Cardiac septum (tissue), 1 donor: ENCODE measurements around the gene PCDHA4. TPM values are rescaled to one million over a fixed set of nuclear protein-coding genes. Genes with fewer than 3 reads are reported as not detected.
"Not testable (repeated sequence)": the region's sequence is repeated elsewhere in the genome, so short reads cannot be mapped to it uniquely, and the experiment has no call there.

Experiments used
- DNase-seq: peaks from one replicate; pipeline ENCODE4 v3.0.0-alpha.2; 2020; ENCODE audit warnings: low spot score
- intact Hi-C: fragments of 100-400 bp; cut with DNase I; formaldehyde crosslinking; loops from one replicate; pipeline ENCODE4 v1.14.0; 2022
- long read RNA-seq: library from polyadenylated mRNA; unstranded; transcript quantifications from one replicate; pipeline ENCODE4 v2.0.0, GENCODE V29; 2021
- total RNA-seq: library from RNA; stranded (reverse); fragmentation: NEBNext Ultra II Directional; extraction: Animal tissue kit (Norgen Biotek cat#: 25700); gene quantifications from one replicate; pipeline ENCODE4 v1.2.1, GENCODE V29; 2021
- donor health status: DM: no; HTN: no; CAD: no.

The PCDHA4 gene
- 0.05 TPM for total RNA-seq
- long read RNA-seq, result 0 reads

DNA sequence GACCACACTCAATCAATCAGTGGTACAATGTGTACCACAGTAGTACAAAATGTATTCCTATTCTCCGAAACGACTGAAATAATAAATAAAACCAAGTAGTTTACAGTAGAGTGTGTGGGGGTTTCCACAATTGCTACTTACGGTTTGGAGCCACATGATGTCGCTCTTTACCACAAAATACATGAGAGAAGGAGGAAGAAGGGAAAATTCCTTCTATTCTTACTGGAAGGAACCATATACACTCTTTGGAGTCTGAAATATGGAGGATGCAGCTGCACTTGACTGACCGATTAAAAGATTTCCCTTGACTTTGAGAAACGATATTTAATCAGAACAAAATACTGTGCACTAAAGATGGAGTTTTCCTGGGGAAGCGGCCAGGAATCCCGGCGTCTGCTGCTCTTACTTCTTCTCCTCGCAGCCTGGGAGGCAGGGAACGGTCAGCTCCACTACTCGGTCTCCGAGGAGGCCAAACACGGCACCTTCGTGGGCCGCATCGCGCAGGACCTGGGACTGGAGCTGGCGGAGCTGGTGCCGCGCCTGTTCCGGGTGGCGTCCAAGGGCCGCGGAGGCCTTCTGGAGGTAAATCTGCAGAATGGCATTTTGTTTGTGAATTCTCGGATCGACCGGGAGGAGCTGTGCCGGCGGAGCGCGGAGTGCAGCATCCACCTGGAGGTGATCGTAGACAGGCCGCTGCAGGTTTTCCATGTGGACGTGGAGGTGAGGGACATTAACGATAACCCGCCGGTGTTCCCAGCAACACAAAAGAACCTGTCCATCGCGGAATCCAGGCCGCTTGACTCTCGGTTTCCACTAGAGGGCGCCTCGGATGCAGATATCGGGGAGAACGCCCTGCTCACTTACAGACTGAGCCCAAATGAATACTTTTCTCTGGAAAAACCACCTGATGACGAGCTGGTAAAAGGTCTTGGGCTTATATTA, at the start of gene PCDHA4:
TSS of gene PCDHA4 (plus strand) at position 235 of the 942 bp plus-strand sequence.
- intact Hi-C loops, result no loop called here
- no peak for DNase-seq

DNA sequence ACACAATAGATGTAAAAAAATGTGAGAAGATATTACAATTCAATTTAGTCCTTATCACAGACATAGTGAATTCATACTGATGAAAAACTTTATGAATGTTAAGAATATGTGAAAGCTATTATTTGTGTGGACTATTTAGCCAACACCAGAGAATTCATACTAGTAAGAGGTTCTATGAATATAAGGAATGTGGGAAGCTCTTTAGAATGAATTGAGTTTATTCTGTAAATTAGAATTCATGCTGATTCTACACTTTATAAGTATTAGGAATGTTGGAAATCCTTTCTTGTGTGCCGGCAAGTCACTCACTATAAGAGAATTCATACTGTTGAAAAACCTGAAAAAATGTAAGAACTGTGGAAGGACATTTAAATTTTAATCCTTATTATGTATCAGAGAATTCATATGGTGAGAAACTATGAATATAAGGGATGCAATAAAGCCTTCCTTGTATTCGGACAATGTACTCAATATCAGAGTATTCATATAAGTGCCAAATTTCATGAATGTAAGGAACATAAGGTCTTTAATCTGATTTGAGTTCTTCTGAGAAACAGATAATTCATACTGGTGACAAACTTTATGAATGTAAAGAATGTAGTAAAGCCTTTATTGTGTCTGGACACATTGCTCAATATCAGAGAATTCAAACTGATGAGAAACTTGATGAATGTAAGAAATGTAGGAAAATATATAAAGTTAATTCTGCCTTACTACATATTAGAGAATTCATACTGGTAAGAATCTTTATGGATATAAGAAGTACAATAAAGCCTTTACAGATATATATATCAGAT, 42.5 kb upstream of the PCDHA4 start:
- intact Hi-C loops, result no loop called here

DNA sequence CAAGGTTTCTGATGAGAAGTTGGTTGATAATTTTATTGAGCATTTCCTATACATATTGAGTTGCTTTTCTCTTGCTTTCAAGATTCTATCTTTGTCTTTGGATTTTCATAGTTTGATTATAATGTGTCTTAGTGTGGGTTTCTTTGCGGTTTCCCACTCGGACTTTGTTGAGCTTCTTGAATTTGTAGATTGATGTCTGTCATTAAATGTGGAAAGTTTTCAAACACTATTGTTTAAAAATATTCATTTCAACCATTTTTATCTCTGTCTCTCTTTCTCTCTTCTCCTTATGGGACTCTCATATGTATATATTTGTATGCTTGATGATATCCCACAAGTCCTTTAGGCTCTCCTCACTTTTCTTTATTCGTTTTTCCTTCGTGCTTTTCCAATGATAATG, 39.4 kb upstream of the PCDHA4 start:
- no peak for DNase-seq
- intact Hi-C loops, result no loop called here

More for the DNA sequence above, 42.5 kb upstream of the PCDHA4 start:
- DNase-seq, result no peak

DNA sequence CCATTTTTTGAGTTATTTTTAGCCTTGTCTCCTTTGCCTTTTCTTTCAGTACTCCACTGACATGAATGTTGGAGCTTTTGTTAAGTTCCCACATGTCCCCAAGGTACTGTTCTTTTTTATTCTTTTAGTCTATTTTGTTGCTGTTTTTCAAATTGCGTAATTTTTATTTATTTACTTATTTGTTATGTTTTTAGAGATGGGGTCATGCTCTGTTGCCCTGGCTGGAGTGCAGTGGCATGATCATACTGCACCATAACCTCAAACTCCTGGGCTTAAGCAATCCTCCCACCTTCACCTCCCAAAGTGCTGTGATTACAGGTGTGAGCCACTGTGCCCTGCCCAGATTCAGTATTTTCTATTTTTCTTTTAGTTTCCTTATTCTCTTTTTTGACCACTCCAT, 26.4 kb upstream of the PCDHA4 start:
- no peak for DNase-seq
- intact Hi-C loops, result no loop called here

DNA sequence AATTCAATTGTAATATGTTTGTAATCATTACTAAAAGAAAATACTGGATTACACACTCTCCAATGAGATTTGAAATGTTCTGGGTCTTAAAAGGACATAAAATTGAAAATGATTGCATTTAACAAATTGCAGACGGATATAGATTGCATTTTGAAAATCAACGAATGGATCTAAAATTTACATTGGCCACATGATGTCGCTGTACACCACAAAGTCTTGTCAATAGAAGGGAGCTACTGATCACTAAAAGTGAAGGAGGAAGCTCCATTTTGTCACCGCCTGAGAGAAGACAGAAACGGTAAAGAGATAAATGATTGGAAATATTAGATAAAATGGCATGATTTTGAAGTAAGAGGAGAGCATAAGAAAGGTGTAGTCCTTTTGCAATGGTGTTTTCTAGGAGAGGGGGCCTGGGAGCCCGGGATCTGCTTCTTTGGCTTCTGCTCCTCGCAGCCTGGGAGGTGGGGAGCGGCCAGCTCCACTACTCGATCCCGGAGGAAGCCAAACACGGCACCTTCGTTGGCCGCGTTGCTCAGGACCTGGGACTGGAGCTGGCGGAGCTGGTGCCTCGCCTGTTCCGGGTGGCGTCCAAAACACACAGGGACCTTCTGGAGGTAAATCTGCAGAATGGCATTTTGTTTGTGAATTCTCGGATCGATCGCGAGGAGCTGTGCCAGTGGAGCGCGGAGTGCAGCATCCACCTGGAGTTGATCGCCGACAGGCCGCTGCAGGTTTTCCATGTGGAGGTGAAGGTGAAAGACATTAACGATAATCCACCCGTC, 20.8 kb upstream of the PCDHA4 start, which contains the start of gene PCDHA1:
TSS of gene PCDHA1 (plus strand) at position 236 of the 782 bp plus-strand sequence.
- intact Hi-C loops, result no loop called here
- no peak for DNase-seq

DNA sequence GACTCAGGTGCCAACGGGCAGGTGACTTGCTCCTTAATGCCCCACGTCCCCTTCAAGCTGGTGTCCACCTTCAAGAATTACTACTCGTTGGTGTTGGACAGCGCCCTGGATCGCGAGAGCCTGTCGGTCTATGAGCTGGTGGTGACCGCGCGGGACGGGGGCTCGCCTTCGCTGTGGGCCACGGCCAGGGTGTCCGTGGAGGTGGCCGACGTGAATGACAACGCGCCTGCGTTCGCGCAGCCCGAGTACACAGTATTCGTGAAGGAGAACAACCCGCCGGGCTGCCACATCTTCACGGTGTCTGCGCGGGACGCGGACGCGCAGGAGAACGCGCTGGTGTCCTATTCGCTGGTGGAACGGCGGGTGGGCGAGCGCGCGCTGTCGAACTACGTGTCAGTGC, 19.4 kb upstream of the PCDHA4 start:
- not testable (repeated sequence) for DNase-seq

DNA sequence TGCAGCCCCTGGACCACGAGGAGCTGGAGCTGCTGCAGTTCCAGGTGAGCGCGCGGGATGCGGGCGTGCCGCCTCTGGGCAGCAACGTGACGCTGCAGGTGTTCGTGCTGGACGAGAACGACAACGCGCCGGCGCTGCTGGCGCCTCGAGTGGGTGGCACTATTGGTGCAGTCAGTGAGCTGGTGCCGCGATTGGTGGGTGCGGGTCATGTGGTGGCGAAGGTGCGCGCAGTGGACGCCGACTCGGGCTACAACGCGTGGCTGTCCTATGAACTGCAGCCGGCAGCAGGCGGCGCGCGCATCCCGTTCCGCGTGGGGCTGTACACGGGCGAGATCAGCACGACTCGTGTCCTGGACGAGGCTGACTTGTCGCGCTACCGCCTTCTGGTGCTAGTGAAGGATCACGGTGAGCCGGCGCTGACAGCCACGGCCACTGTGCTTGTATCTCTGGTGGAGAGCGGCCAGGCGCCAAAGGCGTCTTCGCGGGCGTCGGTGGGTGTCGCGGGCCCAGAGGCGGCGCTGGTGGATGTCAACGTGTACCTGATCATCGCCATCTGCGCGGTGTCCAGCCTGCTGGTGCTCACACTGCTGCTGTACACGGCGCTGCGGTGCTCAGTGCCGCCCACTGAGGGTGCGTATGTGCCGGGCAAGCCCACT, 18.9 kb upstream of the PCDHA4 start:
- intact Hi-C loops, DNase-seq: not testable (repeated sequence)

More for the DNA sequence above, 19.4 kb upstream of the PCDHA4 start:
- intact Hi-C loops, result not testable (repeated sequence)

DNA sequence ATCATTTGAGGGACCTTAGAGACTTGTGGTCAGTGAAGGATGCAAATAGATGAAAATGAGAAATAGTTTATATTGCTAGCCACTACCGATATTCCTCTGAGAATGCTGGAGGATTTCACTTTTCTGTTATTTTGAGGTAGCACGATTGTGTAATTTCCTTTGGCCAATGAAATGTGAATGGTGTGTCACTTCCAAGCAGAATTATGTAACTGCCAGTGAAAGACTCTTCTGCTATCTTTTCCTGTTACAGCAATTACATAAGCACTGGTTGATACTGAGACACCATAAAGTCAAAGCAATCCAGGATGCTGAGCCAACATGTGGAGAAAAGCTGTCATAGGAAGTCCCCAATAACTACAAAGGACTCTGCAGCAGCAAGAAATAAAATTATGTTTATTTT, 15.8 kb upstream of the PCDHA4 start:
- intact Hi-C loops, result no loop called here
- no peak for DNase-seq

DNA sequence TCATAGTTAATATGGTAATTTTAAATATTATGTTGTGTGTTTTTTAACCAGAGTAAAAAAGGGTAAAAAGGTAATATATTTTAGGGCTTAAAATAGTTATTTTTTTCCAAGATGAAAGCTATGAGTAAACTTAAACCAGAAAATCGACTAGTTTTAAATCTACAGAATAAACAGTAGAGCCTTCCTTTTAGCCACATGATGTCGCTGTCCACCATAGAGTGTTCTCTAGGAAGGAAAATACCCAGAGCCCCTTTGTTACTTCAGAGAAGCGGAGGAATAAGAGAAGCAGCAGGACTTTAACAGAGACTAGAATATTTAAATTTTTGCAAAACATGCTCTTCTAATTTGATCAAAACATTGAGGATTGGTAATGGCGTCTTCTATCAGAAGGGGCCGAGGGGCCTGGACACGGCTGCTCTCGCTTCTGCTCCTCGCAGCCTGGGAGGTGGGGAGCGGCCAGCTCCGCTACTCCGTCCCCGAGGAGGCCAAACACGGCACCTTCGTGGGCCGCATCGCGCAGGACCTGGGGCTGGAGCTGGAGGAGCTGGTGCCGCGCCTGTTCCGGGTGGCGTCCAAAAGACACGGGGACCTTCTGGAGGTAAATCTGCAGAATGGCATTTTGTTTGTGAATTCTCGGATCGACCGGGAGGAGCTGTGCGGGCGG, 12.1 kb upstream of the PCDHA4 start, which contains the start of gene PCDHA2:
TSS of gene PCDHA2 (plus strand) at position 258 of the 664 bp plus-strand sequence.
- DNase-seq, result no peak
- intact Hi-C loops, result no loop called here

DNA sequence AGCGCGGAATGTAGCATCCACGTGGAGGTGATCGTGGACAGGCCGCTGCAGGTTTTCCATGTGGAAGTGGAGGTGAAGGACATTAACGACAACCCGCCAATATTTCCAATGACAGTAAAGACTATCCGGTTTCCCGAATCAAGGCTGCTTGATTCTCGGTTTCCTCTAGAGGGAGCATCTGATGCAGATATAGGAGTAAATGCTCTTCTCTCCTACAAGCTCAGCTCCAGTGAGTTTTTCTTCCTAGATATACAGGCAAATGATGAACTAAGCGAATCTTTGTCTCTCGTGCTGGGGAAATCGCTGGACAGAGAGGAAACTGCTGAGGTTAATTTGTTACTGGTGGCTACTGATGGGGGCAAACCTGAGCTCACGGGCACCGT, 11.6 kb upstream of the PCDHA4 start:
- DNase-seq, result no peak
- intact Hi-C loops, result no loop called here

DNA sequence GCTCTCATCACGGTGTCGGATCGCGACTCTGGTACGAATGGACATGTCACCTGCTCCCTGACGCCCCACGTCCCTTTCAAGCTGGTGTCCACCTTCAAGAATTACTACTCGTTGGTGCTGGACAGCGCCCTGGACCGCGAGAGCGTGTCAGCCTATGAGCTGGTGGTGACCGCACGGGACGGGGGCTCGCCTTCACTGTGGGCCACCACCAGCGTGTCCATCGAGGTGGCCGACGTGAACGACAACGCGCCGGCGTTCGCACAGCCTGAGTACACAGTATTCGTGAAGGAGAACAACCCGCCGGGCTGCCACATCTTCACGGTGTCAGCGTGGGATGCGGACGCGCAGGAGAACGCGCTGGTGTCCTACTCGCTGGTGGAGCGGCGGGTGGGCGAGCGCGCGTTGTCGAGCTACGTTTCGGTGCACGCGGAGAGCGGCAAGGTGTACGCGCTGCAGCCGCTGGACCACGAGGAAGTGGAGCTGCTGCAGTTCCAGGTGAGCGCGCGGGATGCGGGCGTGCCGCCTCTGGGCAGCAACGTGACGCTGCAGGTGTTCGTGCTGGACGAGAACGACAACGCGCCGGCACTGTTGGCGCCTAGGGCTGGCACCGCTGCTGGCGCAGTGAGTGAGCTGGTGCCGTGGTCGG, 10.7 kb upstream of the PCDHA4 start:
- intact Hi-C loops, DNase-seq: not testable (repeated sequence)

DNA sequence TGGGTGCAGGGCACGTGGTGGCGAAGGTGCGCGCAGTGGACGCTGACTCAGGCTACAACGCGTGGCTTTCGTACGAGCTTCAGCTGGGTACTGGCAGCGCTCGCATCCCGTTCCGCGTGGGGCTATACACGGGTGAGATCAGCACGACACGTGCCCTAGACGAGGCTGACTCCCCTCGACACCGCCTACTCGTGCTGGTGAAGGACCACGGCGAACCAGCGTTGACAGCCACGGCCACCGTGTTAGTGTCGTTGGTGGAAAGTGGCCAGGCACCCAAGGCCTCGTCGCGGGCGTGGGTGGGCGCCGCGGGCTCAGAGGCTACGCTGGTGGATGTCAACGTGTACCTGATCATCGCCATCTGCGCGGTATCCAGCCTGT, 10.2 kb upstream of the PCDHA4 start:
- intact Hi-C loops, result no loop called here
- DNase-seq, result no peak

DNA sequence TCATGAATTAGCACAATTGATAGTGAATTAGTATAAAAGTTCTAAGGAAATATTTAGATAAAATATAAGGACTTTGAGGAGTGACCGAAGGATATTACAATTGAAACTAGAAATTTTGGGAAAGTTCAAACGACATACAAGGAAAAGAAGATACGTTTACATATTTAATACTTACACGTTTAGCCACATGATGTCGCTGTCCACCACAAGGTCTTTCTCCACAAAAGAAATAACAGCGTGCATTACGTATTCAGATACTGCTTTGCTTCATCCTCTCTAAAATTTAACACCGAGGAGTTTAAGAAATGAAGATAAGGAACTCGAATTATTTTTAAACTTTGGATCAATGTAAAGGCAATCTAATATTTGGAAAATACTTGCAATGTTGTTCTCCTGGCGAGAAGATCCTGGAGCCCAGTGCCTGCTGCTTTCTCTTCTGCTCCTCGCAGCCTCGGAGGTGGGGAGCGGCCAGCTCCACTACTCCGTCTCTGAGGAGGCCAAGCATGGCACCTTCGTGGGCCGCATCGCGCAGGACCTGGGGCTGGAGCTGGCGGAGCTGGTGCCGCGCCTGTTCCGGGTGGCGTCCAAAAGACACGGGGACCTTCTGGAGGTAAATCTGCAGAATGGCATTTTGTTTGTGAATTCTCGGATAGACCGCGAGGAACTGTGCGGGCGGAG, 5.9 kb upstream of the PCDHA4 start, which contains the start of gene PCDHA3:
TSS of gene PCDHA3 (plus strand) at position 242 of the 678 bp plus-strand sequence.
- no peak for DNase-seq
- intact Hi-C loops, result no loop called here

DNA sequence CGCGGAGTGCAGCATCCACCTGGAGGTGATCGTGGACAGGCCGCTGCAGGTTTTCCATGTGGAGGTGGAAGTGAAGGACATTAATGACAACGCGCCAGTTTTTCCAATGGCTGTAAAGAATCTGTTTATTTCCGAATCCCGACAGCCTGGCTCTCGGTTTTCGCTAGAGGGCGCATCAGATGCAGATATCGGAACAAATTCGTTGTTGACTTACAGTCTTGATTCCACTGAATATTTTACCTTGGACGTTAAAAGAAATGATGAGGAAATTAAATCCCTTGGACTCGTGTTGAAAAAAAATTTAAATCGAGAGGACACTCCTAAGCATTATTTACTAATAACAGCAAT, 5.4 kb upstream of the PCDHA4 start:
- intact Hi-C loops, result no loop called here
- no peak for DNase-seq

DNA sequence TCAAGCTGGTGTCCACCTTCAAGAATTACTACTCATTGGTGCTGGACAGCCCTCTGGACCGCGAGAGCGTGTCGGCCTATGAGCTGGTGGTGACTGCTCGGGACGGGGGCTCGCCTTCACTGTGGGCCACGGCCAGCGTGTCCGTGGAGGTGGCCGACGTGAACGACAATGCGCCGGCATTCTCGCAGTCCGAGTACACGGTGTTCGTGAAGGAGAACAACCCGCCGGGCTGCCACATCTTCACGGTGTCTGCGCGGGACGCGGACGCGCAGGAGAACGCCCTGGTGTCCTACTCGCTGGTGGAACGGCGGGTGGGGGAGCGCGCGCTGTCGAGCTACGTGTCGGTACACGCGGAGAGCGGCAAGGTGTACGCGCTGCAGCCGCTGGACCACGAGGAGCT, 4.5 kb upstream of the PCDHA4 start:
- intact Hi-C loops, DNase-seq: not testable (repeated sequence)

DNA sequence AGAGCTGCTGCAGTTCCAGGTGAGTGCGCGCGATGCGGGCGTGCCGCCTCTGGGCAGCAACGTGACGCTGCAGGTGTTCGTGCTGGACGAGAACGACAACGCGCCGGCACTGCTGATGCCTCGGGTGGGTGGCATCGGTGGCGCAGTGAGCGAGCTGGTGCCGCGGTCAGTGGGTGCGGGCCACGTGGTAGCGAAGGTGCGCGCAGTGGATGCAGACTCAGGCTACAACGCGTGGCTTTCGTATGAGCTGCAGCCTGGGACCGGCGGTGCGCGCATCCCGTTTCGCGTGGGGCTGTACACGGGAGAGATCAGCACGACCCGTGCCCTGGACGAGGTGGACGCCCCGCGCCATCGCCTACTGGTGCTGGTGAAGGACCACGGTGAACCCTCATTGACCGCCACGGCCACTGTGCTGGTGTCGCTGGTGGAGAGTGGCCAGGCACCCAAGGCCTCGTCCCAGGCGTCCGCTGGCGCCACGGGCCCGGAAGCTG, 4.0 kb upstream of the PCDHA4 start:
- intact Hi-C loops, result no loop called here
- no peak for DNase-seq

DNA sequence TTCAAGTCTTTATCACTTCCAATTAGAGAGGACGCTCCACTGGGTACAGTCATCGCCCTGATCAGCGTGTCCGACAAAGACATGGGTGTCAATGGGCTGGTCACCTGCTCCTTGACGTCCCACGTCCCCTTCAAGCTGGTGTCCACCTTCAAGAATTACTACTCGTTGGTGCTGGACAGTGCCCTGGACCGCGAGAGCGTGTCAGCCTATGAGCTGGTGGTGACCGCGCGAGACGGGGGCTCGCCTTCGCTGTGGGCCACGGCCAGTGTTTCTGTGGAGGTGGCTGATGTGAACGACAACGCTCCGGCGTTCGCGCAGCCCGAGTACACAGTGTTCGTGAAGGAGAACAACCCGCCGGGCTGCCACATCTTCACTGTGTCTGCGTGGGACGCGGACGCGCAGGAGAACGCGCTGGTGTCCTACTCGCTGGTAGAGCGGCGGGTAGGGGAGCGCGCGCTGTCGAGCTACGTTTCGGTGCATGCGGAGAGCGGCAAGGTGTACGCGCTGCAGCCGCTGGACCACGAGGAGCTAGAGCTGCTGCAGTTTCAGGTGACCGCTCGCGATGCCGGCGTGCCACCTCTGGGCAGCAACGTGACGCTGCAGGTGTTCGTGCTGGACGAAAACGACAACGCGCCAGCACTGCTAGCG, 1.5 kb downstream of the PCDHA4 start:
- DNase-seq, result not testable (repeated sequence)

More for the DNA sequence above, 1.5 kb downstream of the PCDHA4 start:
- intact Hi-C loops, result not testable (repeated sequence)
